Spleen (tissue), 7 donors: ENCODE results near the gene NPPB.

Experiments used
- POLR2A ChIP-seq, 3 donors: fragments of 450-650 bp; IDR thresholded peaks; one replicate each; pipeline ENCODE4 v1.5.1; 2017; ENCODE audit warnings: antibody characterized with exemption in 3 of 3, mild to moderate bottlenecking in 1 of 3
- POLR2AphosphoS5 ChIP-seq, 3 donors: sonication (generic); formaldehyde crosslinking; IDR thresholded peaks; one replicate each; pipeline ENCODE4 v1.5.1; 2017; ENCODE audit warnings: antibody characterized with exemption in 3 of 3
- TF ChIP-seq, protein P1 (sequence below), 11 experiments: fragments of 200-600 bp in 7 of 11; fragments of 450-650 bp in 4 of 11; sonication (generic) in 4 of 11; IDR thresholded peaks in 8 of 11; conservative IDR thresholded peaks in 3 of 11; 1 replicate in 7 of 11; 2 replicates in 4 of 11; pipeline versions ENCODE4 v1.4.0 to v1.8.0; 2016 to 2021; ENCODE audit warnings: antibody characterized with exemption in 11 of 11, inconsistent platforms in 4 of 11, mild to moderate bottlenecking in 1 of 11
- donor health status: DM: no; HTN: no; CAD: no; lungs with moderate emphysema.
- donor health status: DM: no; HTN: no; CAD: no.
- donor health status: DM: no; HTN: no; CAD: no.

DNA sequence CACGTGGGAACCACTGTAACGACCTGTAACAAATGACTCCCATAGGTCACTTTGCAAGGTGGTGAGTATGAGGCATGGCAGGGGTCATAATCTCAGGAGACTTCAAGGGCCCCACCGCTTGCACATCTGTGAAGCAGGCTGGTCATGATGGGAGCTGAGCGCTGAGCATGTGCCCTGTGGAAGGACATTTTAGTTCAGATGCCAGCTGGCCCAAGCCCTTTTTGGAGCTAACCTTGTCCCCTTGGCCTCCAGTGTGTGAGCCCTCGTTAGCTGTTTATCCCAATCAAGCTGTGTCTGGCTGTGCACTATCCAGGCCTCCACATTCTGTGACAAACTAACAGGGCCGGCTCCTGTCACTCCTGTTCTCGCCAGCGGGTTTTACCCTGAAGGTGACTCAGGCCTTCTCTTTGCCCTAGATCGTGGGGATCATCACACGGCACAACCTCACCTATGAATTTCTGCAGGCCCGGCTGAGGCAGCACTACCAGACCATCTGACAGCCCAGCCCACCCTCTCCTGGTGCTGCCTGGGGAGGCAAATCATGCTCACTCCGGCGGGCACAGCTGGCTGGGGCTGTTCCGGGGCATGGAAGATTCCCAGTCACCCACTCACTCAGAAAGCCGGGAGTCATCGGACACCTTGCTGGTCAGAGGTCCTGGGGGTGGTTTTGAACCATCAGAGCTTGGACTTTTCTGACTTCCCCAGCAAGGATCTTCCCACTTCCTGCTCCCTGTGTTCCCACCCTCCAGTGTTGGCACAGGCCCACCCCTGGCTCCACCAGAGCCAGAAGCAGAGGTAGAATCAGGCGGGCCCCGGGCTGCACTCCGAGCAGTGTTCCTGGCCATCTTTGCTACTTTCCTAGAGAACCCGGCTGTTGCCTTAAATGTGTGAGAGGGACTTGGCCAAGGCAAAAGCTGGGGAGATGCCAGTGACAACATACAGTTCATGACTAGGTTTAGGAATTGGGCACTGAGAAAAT is 18.7 kb downstream of the NPPB start:
- TF ChIP-seq, protein P1, sequence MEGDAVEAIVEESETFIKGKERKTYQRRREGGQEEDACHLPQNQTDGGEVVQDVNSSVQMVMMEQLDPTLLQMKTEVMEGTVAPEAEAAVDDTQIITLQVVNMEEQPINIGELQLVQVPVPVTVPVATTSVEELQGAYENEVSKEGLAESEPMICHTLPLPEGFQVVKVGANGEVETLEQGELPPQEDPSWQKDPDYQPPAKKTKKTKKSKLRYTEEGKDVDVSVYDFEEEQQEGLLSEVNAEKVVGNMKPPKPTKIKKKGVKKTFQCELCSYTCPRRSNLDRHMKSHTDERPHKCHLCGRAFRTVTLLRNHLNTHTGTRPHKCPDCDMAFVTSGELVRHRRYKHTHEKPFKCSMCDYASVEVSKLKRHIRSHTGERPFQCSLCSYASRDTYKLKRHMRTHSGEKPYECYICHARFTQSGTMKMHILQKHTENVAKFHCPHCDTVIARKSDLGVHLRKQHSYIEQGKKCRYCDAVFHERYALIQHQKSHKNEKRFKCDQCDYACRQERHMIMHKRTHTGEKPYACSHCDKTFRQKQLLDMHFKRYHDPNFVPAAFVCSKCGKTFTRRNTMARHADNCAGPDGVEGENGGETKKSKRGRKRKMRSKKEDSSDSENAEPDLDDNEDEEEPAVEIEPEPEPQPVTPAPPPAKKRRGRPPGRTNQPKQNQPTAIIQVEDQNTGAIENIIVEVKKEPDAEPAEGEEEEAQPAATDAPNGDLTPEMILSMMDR (IDR thresholded peaks at IDR 0.05 in 8 of 11, conservative IDR thresholded peaks at IDR 0.05 in 3 of 11): no peak
- no peak for TF ChIP-seq POLR2A (IDR thresholded peaks at IDR 0.05)
- TF ChIP-seq POLR2AphosphoS5 (IDR thresholded peaks at IDR 0.05): no peak
